Panc1 (cell line): Measurements from ENCODE around the gene IKZF3. TPM values are rescaled to one million over a fixed set of nuclear protein-coding genes. Genes with fewer than 3 reads are reported as not detected.
"Not testable (repeated sequence)": the region's sequence is repeated elsewhere in the genome, so short reads cannot be mapped to it uniquely, and the experiment has no call there.

Experiments
- ATAC-seq: fragments of 200-7000 bp; cut with Tn5 transposase; 2 replicates; pipeline ENCODE4 v1.9.1; 2020; ENCODE audit warnings: mild to moderate bottlenecking, moderate library complexity
- BruUV-seq: library from RNA; stranded (reverse); fragments of 400-500 nt; replicated peaks from 2 replicates; lab custom pipeline; 2021; lab: Mats Ljungman, UMichigan
- CTCF ChIA-PET: fragments of 300-600 bp; sonication (Branson Sonifier 250); formaldehyde crosslinking; loops from one replicate; lab custom pipeline; 2022; ENCODE audit warnings: antibody characterized with exemption; lab: Charles Lee
- POLR2A ChIA-PET: fragments of 300-600 bp; sonication (Branson Sonifier 250); formaldehyde crosslinking; loops from one replicate; lab custom pipeline; 2022; ENCODE audit warnings: antibody characterized with exemption; lab: Charles Lee
- DNase-seq: peaks from one replicate; pipeline ENCODE4 v3.0.0-alpha.2; 2010; ENCODE audit warnings: low read depth, low spot score
- H3K27ac ChIP-seq: 2 replicates; pipeline ENCODE4 v1.5.1; 2011; ENCODE audit warnings: mild to moderate bottlenecking, low read length, inconsistent platforms
- H3K27me3 ChIP-seq: fragments of 200-500 bp; sonication (Bioruptor generic); 2 replicates; pipeline ENCODE4 v1.6.0; 2014; ENCODE audit warnings: low read length, inconsistent platforms; ENCODE audit not compliant: control insufficient read depth, insufficient read depth
- H3K36me3 ChIP-seq: fragments of 200-500 bp; sonication (Bioruptor generic); 2 replicates; pipeline ENCODE4 v1.5.1; 2014; ENCODE audit warnings: inconsistent platforms, mild to moderate bottlenecking, low read length, moderate library complexity; ENCODE audit not compliant: control insufficient read depth, insufficient read depth
- H3K4me1 ChIP-seq: 2 replicates; pipeline ENCODE4 v1.5.1; 2011; ENCODE audit warnings: inconsistent platforms, mild to moderate bottlenecking, low read length, moderate library complexity; ENCODE audit not compliant: control insufficient read depth, insufficient read depth
- H3K4me3 ChIP-seq, 2 experiments: 2 replicates each; pipeline ENCODE4 v1.5.1; 2011 to 2012; ENCODE audit warnings: low read depth in 2 of 2, low read length in 2 of 2, mild to moderate bottlenecking in 2 of 2, inconsistent platforms in 1 of 2, moderate library complexity in 1 of 2
- H3K9me3 ChIP-seq: fragments of 200-500 bp; sonication (Bioruptor generic); 2 replicates; pipeline ENCODE4 v1.5.1; 2014; ENCODE audit warnings: low read depth, mild to moderate bottlenecking, inconsistent platforms, low read length, moderate library complexity; ENCODE audit not compliant: control insufficient read depth, insufficient read depth
- CTCF ChIP-seq: fragments of 450-650 bp; IDR thresholded peaks from 2 replicates; pipeline ENCODE4 v1.5.1; 2017; ENCODE audit warnings: mild to moderate bottlenecking
- POLR2AphosphoS5 ChIP-seq: IDR thresholded peaks from 2 replicates; pipeline ENCODE4 v1.6.1; 2012; ENCODE audit warnings: mild to moderate bottlenecking, low read depth, low read length, moderate library complexity
- REST ChIP-seq, 2 experiments: IDR thresholded peaks; 2 replicates each; pipeline ENCODE4 v1.6.1; 2011 to 2012; ENCODE audit warnings: low read depth in 2 of 2, control low read depth in 1 of 2, low read length in 1 of 2, mild to moderate bottlenecking in 1 of 2, moderate library complexity in 1 of 2; ENCODE audit not compliant: insufficient read depth in 1 of 2
- SIN3A ChIP-seq: IDR thresholded peaks from 2 replicates; pipeline ENCODE4 v1.6.1; 2012; ENCODE audit warnings: low read depth, mild to moderate bottlenecking, low read length, moderate library complexity, borderline replicate concordance; ENCODE audit not compliant: insufficient read depth
- TCF7L2 ChIP-seq: IDR thresholded peaks from 2 replicates; pipeline ENCODE4 v1.6.1; 2011; ENCODE audit warnings: mild to moderate bottlenecking, low read depth, low read length, inconsistent platforms
- in situ Hi-C: cut with HindIII; loops from 2 replicates; pipeline ENCODE4 v1.10.0; 2016; ENCODE audit warnings: low sequenced_read_pairs, low pct_unique_long_range_greater_than_20kb
- intact Hi-C: fragments of 100-400 bp; cut with micrococcal nuclease; formaldehyde crosslinking; loops from one replicate; pipeline ENCODE4 v1.10.0; 2022; ENCODE audit not compliant: unreplicated experiment
- total RNA-seq: library from RNA; stranded (reverse); gene quantifications from one replicate; pipeline ENCODE4 v1.2.1, GENCODE V29; 2021; ENCODE audit not compliant: unreplicated experiment

IKZF3 gene
- total RNA-seq, 1 experiment from 2014 or later = 0.59 TPM

GRCh38 chr17:39714234-39714633 is 149.9 kb downstream of the IKZF3 start:
- Histone ChIP-seq H3K27me3 (no peaks in the 10 kb centered on the region), H3K36me3 (no peaks in the 10 kb centered on the region), H3K9me3 (no peaks in the 10 kb centered on the region), H3K4me3 (no peak overlapping the region), H3K27ac (no peak overlapping the region), H3K4me1 (no peaks in the 10 kb centered on the region)
- TF ChIP-seq CTCF (no peak), SIN3A (no peak), TCF7L2 (no peak), REST (IDR thresholded peaks at IDR 0.05; ENCODE audit: insufficient read depth in 1 of 2, low read depth in 2 of 2, low read length in 1 of 2) (no peak), POLR2AphosphoS5 (no peak)
- POLR2A ChIA-PET = interaction anchor here (0.7 kb wide), 1 partner anchor 12 kb away, joined by 4 read pairs; no protein-coding TSS in a partner anchor
- BruUV-seq = no TSS peak
- in situ Hi-C loops (no loop called here), intact Hi-C loops (no loop called here)
- CTCF ChIA-PET = no interaction called here
- no peak for DNase-seq
- no peak for ATAC-seq

- Histone ChIP-seq H3K27ac (no peak overlapping the region), H3K27me3 (no peaks in the 10 kb centered on the region), H3K4me1 (no peaks in the 10 kb centered on the region), H3K4me3 (no peak overlapping the region), H3K36me3 (no peaks in the 10 kb centered on the region), H3K9me3 (no peaks in the 10 kb centered on the region)
- TF ChIP-seq TCF7L2 (no peak), SIN3A (no peak), CTCF (no peak), POLR2AphosphoS5 (no peak)
- ATAC-seq (no peak), DNase-seq (no peak)
- ChIA-PET POLR2A (no interaction called here), CTCF (no interaction called here)
- no TSS peak for BruUV-seq
- in situ Hi-C loops (no loop called here), intact Hi-C loops (no loop called here)
These were observed 152.3 kb downstream of the IKZF3 start for GRCh38 chr17:39711851-39712250.

- H3K36me3 ChIP-seq, H3K9me3 ChIP-seq, intact Hi-C loops, in situ Hi-C loops, POLR2A ChIA-PET, DNase-seq, H3K4me1 ChIP-seq, H3K4me3 ChIP-seq, BruUV-seq, H3K27ac ChIP-seq, ATAC-seq, H3K27me3 ChIP-seq: not testable (repeated sequence)
- CTCF ChIA-PET = interaction anchor here (0.5 kb wide), 1 partner anchor 19 kb away, joined by 4 read pairs; no protein-coding TSS in a partner anchor
These were observed 153.0 kb downstream of the IKZF3 start for GRCh38 chr17:39711071-39711470.
